ENCODE measurements around the gene PRR19. TPM values are rescaled to one million over a fixed set of nuclear protein-coding genes. Genes with fewer than 3 reads are reported as not detected.
A peak's percentile ranks its signal among the peaks of the same experiment; 100 is the strongest.

The PRR19 gene
- total RNA-seq, 1 experiment from 2014 or later, result 3.2 TPM

- Histone ChIP-seq H3K9me3 (ENCODE audit: control insufficient read depth, low read depth, low read length) (no peaks in the 10 kb centered on the region), H3K79me2 (ENCODE audit: insufficient read depth, low read length) (no peaks in the 10 kb centered on the region), H4K8ac (replicated peaks; ENCODE audit: insufficient read length, low read depth, low read length) (no peak overlapping the region), H2AK5ac (ENCODE audit: insufficient read length, low read length) (no peak overlapping the region), H3T11ph (ENCODE audit: low read length) (no peak overlapping the region), H3K23ac (ENCODE audit: insufficient read length, low read depth, low read length) (no peak overlapping the region), H3K79me1 (ENCODE audit: insufficient read depth, low read depth, low read length, poor library complexity, severe bottlenecking) (no peaks in the 10 kb centered on the region), H3K4me2 (ENCODE audit: insufficient read depth, insufficient read length, low read length) (no peak overlapping the region), H3K18ac (ENCODE audit: insufficient read length, low read depth, low read length) (no peak overlapping the region), H2AFZ (ENCODE audit: low read length) (no peak overlapping the region), H3K27me3 (ENCODE audit: insufficient read depth, low read length) (no peaks in the 10 kb centered on the region), H3K4me1 (ENCODE audit: insufficient read depth, low read length) (peaks cover 8% of the 10 kb centered on the region; the same call in 1 of the 2 replicates), H3K56ac (ENCODE audit: insufficient read length, low read depth, low read length) (no peak overlapping the region), H2BK5ac (ENCODE audit: insufficient read length, low read length) (no peak overlapping the region), H4K5ac (ENCODE audit: insufficient read length, low read depth, low read length) (no peak overlapping the region), H3K23me2 (ENCODE audit: insufficient read length, low read depth, low read length, poor library complexity, severe bottlenecking) (peaks cover 11% of the 10 kb centered on the region), H2BK15ac (ENCODE audit: low read depth, low read length) (no peak overlapping the region), H4K20me1 (ENCODE audit: control insufficient read depth, insufficient read depth, insufficient read length) (peaks cover 3% of the 10 kb centered on the region), H3K14ac (ENCODE audit: insufficient read depth, low read length) (no peak overlapping the region), H3K4ac (ENCODE audit: low read depth, low read length) (no peak overlapping the region), H2BK20ac (ENCODE audit: low read depth, low read length, poor library complexity, severe bottlenecking) (no peak overlapping the region), H2BK120ac (ENCODE audit: low read depth, low read length, poor library complexity, severe bottlenecking) (no peak overlapping the region), H2BK12ac (ENCODE audit: insufficient read length, low read depth, low read length) (no peak overlapping the region), H3K27ac (ENCODE audit: insufficient read length, low read depth, low read length) (no peak overlapping the region), H3K9ac (ENCODE audit: extremely low read depth, insufficient read length, low read length) (no peak overlapping the region), H4K91ac (ENCODE audit: insufficient read length, low read depth, low read length) (no peak overlapping the region)
- H3K36me3 Mint-ChIP-seq (ENCODE audit: insufficient read depth in 1 of 3, low read depth in 3 of 3), result peaks cover under 1 to 16% (median 11%) of the 10 kb centered on the region in 3 experiments; a peak in 6 of 7 replicates
- no peak for TF ChIP-seq CTCF (conservative IDR thresholded peaks at IDR 0.05)
- no peaks in the 10 kb centered on the region; a peak in 2 of 5 replicates for H3K9me3 Mint-ChIP-seq
- peak overlapping the region in 2 of 3 experiments; percentile 49 to 57; a peak in 2 of 7 replicates for H3K27ac Mint-ChIP-seq
- H3K4me3 Mint-ChIP-seq, result peak overlapping the region in 1 of 2 experiments; percentile 88; a peak in 2 of 5 replicates
- WGBS (ENCODE audit: extremely low coverage, insufficient read length, low lambda C conversion rate), result no CpG with 5 or more reads among the region's 5 CpGs
- peaks cover 27 to 31% of the 10 kb centered on the region in 2 experiments for H3K4me1 Mint-ChIP-seq
- no peaks in the 10 kb centered on the region for H3K27me3 Mint-ChIP-seq (ENCODE audit: low read depth)
- no peak for DNase-seq
Measured at GRCh38 chr19:42278452-42279154, 23.3 kb upstream of the PRR19 start.
